GM12801 (cell line): ENCODE data around the gene LTF.

Experiments used
- CTCF ChIP-seq: IDR thresholded peaks from one replicate; pipeline ENCODE4 v1.5.1; 2011; ENCODE audit warnings: control low read depth; ENCODE audit not compliant: insufficient read length; ENCODE audit errors: extremely low read depth

LTF gene

GRCh38 chr3:46406788-46407611, 57.7 kb downstream of the LTF start, which contains the start of the genes CCR5AS and CCRL2:
Gene CCR5AS (minus strand): TSS chr3:46407066.
Gene CCRL2 (plus strand): TSS chr3:46407259. CDS start chr3:46408080, 821 bp downstream.
- TF ChIP-seq CTCF: no peak

GRCh38 chr3:46406443-46406787, 58.3 kb downstream of the LTF start:
- TF ChIP-seq CTCF: no peak

- no peak for TF ChIP-seq CTCF
Observed at GRCh38 chr3:46405301-46406019, 59.2 kb downstream of the LTF start.

GRCh38 chr3:46401579-46401978, 63.1 kb downstream of the LTF start:
- no peak for TF ChIP-seq CTCF

- no peak for TF ChIP-seq CTCF
Observed at GRCh38 chr3:46400846-46401245, 63.9 kb downstream of the LTF start.

GRCh38 chr3:46400000-46400734, 64.5 kb downstream of the LTF start:
- no peak for TF ChIP-seq CTCF

GRCh38 chr3:46399557-46399956, 65.1 kb downstream of the LTF start:
- no peak for TF ChIP-seq CTCF
